WI38 (cell line): ENCODE results near the gene HIBCH.
"Not testable (repeated sequence)": the region's sequence is repeated elsewhere in the genome, so short reads cannot be mapped to it uniquely, and the experiment has no call there.

Source experiments
- H3K4me3 ChIP-seq: 2 replicates; pipeline ENCODE4 v1.5.1; 2011; ENCODE audit warnings: low read depth, mild to moderate bottlenecking, control low read depth, low read length
- CTCF ChIP-seq: IDR thresholded peaks from 2 replicates; pipeline ENCODE4 v1.5.1; 2012; ENCODE audit warnings: low read depth, mild to moderate bottlenecking, control low read depth, low read length

The HIBCH gene

GRCh38 chr2:190342611-190343010, 23.0 kb upstream of the HIBCH start:
- H3K4me3 ChIP-seq = no peak overlapping the region
- no peak for TF ChIP-seq CTCF

- no peak overlapping the region for H3K4me3 ChIP-seq
- no peak for TF ChIP-seq CTCF
These were observed 20.7 kb upstream of the HIBCH start for GRCh38 chr2:190340369-190340768.

GRCh38 chr2:190339394-190339793, 19.8 kb upstream of the HIBCH start:
- H3K4me3 ChIP-seq = no peak overlapping the region
- TF ChIP-seq CTCF = no peak

GRCh38 chr2:190338453-190338852, 18.8 kb upstream of the HIBCH start:
- H3K4me3 ChIP-seq = no peak overlapping the region
- TF ChIP-seq CTCF = no peak

- H3K4me3 ChIP-seq = no peak overlapping the region
- no peak for TF ChIP-seq CTCF
These were observed 16.8 kb upstream of the HIBCH start for GRCh38 chr2:190336420-190336819.

GRCh38 chr2:190335584-190335983, 16.0 kb upstream of the HIBCH start:
- not testable (repeated sequence) for H3K4me3 ChIP-seq

- TF ChIP-seq CTCF = no peak
- H3K4me3 ChIP-seq = no peak overlapping the region
These were observed 15.6 kb upstream of the HIBCH start for GRCh38 chr2:190335225-190335559.

GRCh38 chr2:190334479-190335224, 15.0 kb upstream of the HIBCH start:
- H3K4me3 ChIP-seq = no peak overlapping the region
- no peak for TF ChIP-seq CTCF
